Lung (tissue), 12 donors: ENCODE data around the gene TRAIP. TPM values are rescaled to one million over a fixed set of nuclear protein-coding genes. Genes with fewer than 3 reads are reported as not detected.
"Not testable (repeated sequence)": the region's sequence is repeated elsewhere in the genome, so short reads cannot be mapped to it uniquely, and the experiment has no call there.

Experiments
- ATAC-seq: fragments of 200-7000 bp; cut with Tn5 transposase; one replicate; pipeline ENCODE4 v1.9.1; 2020; ENCODE audit warnings: moderate number of reproducible peaks; ENCODE audit not compliant: insufficient read depth, low FRiP score
- DNase-seq, 3 donors: peaks; one replicate each; pipeline ENCODE4 v3.0.0-alpha.2; 2013 to 2017
- H3K27ac ChIP-seq, 2 donors: one replicate each; pipeline ENCODE4 v1.5.1; 2013; ENCODE audit warnings: mild to moderate bottlenecking in 2 of 2, moderate library complexity in 2 of 2, control low read depth in 1 of 2, inconsistent platforms in 1 of 2, low read depth in 1 of 2, low read length in 1 of 2
- H3K27me3 ChIP-seq, 3 donors: one replicate each; pipeline ENCODE4 v1.5.1; 2013; ENCODE audit warnings: low read length in 2 of 3; ENCODE audit not compliant: control insufficient read depth in 3 of 3, insufficient read depth in 3 of 3
- H3K36me3 ChIP-seq, 4 donors: one replicate each; pipeline ENCODE4 v1.5.1; 2013; ENCODE audit warnings: low read length in 4 of 4, mild to moderate bottlenecking in 1 of 4, moderate library complexity in 1 of 4; ENCODE audit not compliant: control insufficient read depth in 4 of 4, insufficient read depth in 4 of 4
- H3K4me1 ChIP-seq, 5 donors: one replicate each; pipeline ENCODE4 v1.5.1; 2013; ENCODE audit warnings: low read length in 5 of 5, mild to moderate bottlenecking in 2 of 5, moderate library complexity in 1 of 5; ENCODE audit not compliant: control insufficient read depth in 5 of 5, insufficient read depth in 5 of 5
- H3K4me3 ChIP-seq: one replicate; pipeline ENCODE4 v1.5.1; 2013; ENCODE audit warnings: mild to moderate bottlenecking, control low read depth, moderate library complexity
- H3K9ac ChIP-seq, 2 donors: one replicate each; pipeline ENCODE4 v1.5.1; 2013; ENCODE audit warnings: low read length in 2 of 2, control low read depth in 1 of 2; ENCODE audit not compliant: insufficient read depth in 1 of 2
- H3K9me3 ChIP-seq, 4 donors: one replicate each; pipeline ENCODE4 v1.5.1; 2013; ENCODE audit warnings: low read length in 3 of 4, mild to moderate bottlenecking in 1 of 4, moderate library complexity in 1 of 4; ENCODE audit not compliant: control insufficient read depth in 4 of 4, insufficient read depth in 3 of 4
- WGBS, 2 donors: extraction: QIAGEN DNeasy Blood & Tissue Kit; methylation state at CpG; one replicate each; pipeline ENCODE4 v1.1.7; 2013; 5-methylcytosine and 5-hydroxymethylcytosine counted together
- polyA plus RNA-seq, 2 donors: library from polyadenylated mRNA; stranded (reverse); fragments of 200-250 nt; gene quantifications; one replicate each; pipeline ENCODE4 v1.2.1, GENCODE V29; 2013
- total RNA-seq, 2 donors: library from RNA; depleted of rRNA in 1 of 2; stranded (reverse); fragments of >200 nt in 1 of 2; gene quantifications; one replicate each; pipeline ENCODE4 v1.2.1, GENCODE V29; 2014 to 2021
- TF ChIP-seq, protein P1 (sequence below): IDR thresholded peaks from 2 replicates; pipeline ENCODE4 v1.5.1; 2012; ENCODE audit warnings: mild to moderate bottlenecking; ENCODE audit errors: control extremely low read depth, extremely low read depth
- donor health status: control.
- donor health status: control.
- donor health status: Bipolar disorder and iron deficiency.
- donor health status: healthy.
- donor health status: DM: yes; HTN: yes; CAD: no.

Gene TRAIP
- total and polyA plus RNA-seq, 4 donors, result 1.8 to 3.2 (median 2.4) TPM

DNA sequence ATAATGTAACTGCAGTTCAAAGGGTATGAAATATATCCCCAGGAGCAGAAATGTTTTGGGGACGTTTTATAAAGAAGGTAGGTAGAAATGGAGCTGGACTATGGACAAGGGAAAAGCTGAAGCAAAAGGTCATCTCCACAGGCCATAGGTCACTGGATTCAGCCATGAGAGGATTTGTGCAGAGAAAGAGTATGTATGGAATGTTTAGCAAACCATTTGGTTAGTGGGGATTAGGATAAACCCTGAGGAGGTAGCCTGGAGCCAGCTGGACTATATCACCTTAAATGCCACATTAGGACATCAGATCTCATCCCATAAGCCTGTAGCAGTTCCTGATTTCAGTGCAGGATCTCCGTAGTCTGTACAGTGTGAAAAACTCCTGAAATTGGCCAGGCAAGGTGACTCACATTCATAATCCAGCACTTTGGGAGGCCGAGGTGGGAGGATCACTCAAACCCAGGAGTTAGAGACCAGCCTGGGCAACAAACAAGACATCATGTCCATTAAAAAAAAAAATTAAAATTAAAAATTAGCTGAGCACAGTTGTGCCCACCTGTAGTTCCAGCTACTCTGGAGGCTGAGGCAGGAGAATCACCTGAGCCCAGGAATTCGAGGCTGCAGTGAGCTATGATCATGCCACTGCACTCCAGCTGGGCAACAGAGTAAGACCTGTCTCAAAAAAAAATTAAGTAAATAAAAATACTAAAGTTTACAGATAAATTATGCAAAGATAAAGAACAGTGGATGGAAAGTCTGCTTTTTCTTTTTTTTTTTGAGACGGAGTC is 74.8 kb downstream of the TRAIP start:
- no peak overlapping the region for H3K9ac ChIP-seq
- H3K4me1 ChIP-seq, result peaks cover 0 to 12% (median 8%) of the 10 kb centered on the region in 5 donors

DNA sequence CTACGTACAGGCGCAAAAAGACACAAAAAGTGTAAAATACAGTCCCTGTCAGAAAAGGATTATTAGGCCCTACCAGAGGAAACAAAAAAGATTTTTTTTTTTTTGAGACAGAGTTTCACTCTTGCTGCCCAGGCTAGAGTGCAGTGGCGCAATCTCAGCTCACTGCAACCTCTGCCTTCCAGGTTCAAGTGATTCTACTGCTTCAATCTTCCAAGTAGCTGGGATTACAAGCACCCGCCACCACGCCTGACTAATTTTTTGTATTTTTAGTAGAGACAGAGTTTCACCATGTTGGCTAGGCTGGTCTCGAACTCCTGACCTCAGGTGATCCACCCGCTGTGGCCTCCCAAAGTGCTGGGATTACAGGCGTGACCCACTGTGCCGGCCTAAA is 75.4 kb downstream of the TRAIP start:
- DNase-seq, result not testable (repeated sequence)

More for the DNA sequence above, 74.8 kb downstream of the TRAIP start:
- no peak for ATAC-seq
- TF ChIP-seq, protein P1, sequence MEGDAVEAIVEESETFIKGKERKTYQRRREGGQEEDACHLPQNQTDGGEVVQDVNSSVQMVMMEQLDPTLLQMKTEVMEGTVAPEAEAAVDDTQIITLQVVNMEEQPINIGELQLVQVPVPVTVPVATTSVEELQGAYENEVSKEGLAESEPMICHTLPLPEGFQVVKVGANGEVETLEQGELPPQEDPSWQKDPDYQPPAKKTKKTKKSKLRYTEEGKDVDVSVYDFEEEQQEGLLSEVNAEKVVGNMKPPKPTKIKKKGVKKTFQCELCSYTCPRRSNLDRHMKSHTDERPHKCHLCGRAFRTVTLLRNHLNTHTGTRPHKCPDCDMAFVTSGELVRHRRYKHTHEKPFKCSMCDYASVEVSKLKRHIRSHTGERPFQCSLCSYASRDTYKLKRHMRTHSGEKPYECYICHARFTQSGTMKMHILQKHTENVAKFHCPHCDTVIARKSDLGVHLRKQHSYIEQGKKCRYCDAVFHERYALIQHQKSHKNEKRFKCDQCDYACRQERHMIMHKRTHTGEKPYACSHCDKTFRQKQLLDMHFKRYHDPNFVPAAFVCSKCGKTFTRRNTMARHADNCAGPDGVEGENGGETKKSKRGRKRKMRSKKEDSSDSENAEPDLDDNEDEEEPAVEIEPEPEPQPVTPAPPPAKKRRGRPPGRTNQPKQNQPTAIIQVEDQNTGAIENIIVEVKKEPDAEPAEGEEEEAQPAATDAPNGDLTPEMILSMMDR, result no peak
- peaks cover 0 to 13% (median 10%) of the 10 kb centered on the region in 4 donors for H3K36me3 ChIP-seq
- no peak overlapping the region for H3K27ac ChIP-seq
- DNase-seq, result no peak
- H3K9me3 ChIP-seq, result no peaks in the 10 kb centered on the region
- H3K4me3 ChIP-seq, result no peak overlapping the region
- no peaks in the 10 kb centered on the region for H3K27me3 ChIP-seq
- 83 to 91% methylated on average over 5 of the region's 5 CpGs for WGBS, 2 donors

DNA sequence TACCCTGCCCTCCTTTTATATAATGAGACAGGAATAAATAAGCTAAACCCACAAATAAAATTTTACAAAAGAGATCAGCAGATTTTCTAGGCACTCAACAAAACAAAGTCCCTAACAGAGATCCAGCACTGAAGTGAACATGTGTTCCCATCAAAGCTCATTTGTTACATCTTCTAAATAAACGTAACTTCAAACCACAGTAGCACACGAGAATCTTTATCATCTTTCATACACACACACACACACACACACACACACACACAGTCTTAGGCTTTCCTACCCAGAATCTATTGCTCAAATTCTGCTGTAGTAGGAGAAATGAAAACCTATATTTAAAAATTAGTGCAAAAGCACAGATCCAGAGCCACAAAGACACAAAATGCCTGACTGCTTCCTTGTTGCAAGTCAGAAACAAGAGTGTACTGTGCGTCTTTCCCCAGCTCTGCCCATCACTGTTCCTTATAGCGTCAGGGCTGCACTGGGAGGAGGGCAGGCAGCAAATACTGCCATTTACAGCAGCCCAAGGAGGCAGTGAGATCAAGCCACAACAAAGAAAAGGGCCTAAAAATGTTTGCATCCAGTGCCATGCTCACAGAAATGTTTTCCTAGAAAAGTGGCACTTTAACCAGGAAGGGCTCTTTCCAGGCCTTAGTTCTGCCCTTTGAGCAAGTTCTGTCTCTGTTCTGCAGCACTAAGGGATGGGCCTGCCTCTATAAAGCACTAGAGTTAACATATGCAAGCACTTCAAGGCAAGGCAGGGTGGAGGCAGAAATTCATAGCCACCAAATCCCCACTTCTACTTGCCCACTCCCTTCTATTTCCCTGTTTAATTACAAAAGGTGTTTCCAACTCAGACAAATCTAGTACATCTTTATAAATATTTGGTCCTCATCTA is 76.0 kb downstream of the TRAIP start:
- Histone ChIP-seq H3K9ac (no peak overlapping the region), H3K4me1 (peaks cover 0 to 11% (median 5%) of the 10 kb centered on the region in 5 donors), H3K4me3 (no peak overlapping the region), H3K36me3 (peaks cover 0 to 15% (median 11%) of the 10 kb centered on the region in 4 donors), H3K27me3 (no peaks in the 10 kb centered on the region), H3K27ac (peak overlapping the region in 1 of 2 donors; percentile 73), H3K9me3 (no peaks in the 10 kb centered on the region)
- ATAC-seq (no peak), DNase-seq (no peak)
- TF ChIP-seq, protein P1, result no peak
- 65 to 67% methylated on average over 4 of the region's 4 CpGs for WGBS, 2 donors

More for the DNA sequence above, 75.4 kb downstream of the TRAIP start:
- not testable (repeated sequence) for ATAC-seq, H3K4me3 ChIP-seq, H3K9ac ChIP-seq, H3K27ac ChIP-seq, H3K27me3 ChIP-seq, H3K9me3 ChIP-seq
- peaks cover 0 to 12% (median 8%) of the 10 kb centered on the region in 5 donors for H3K4me1 ChIP-seq
- peaks cover 0 to 15% (median 10%) of the 10 kb centered on the region in 4 donors for H3K36me3 ChIP-seq
- WGBS, 2 donors, result 82 to 83% methylated on average over 9 of the region's 9 CpGs
